HuH-7.5 (cell line): Measurements from ENCODE around the gene LRP2.
"Not testable (repeated sequence)": the region's sequence is repeated elsewhere in the genome, so short reads cannot be mapped to it uniquely, and the experiment has no call there.

Experiments
- DNase-seq: peaks from one replicate; pipeline ENCODE4 v3.0.0; 2011; ENCODE audit warnings: low spot score

Gene LRP2

DNA sequence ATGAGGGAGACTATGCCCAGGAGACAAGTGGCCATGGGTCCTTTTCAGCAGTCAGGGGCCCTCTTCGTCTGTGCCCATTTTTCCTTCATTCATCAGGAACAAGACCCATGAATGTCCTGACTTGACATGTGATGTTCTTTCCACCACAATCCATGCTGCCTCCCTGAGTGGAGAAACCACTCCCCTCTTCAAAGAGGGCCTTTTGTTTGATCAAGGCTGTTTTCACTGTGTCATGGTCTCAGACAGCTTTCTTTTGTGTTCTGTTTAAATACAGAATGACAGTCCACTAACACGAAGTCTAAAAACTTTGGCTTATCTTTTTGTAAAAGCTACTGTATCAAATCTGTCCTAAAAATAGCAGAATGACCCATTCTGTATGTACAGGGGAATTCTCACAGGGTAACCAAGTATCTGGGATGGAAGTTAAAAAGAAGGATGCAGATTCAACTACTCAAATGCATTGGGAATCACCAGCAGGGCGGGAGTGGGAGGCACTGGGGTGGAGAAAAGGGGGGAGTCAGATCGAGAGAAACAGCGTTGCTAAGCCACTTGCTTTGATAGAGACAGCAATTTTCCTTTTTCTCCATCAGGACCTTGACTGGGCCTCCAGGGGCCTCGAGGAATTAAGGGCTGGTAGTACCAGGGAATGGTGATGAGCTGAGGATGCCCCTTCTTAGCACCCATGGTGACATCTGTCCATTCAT, 13.9 kb downstream of the LRP2 start:
- DNase-seq = no peak

DNA sequence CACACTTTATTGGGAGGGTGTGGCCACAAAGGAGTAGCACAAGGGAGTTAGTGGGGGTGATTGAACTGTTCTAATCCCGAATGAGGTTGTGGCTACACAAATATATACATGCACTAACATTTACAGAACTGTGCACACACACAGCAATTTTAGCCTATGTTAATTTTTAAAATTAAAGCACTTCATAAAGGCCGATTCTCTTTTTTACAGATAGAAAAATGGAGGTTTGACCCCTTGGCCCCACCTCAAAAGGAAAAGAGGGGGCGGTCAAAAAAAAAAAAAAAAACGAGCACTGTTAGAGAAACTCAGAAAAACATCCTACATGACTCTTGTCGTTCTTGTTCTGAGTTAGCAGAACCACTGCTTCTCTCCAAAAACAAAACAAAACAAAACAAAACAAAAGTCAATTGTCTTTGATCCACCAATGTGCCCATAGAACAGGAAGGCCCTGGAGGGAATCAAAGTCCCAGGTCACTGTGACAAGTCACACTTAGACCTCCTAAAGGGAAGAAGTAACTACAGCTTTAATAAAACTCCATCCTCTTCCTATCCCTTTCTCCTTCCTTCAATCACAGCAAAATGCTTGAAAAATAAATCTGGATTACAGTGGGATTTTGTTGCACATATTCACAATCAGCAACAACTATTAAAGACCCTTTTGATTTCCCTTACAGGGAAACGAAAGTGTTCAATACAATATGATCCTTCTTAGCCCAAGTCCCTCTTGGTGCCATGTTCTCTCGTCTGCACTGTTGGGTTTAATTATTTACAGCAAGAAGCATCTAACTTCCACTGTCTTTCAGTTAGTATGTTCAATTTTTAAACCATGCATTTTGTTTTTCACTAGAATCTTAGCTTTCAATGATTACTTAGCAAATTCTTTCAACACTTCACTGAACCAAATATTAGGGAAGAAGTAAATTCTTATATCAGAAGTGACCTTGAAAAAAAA, 16.6 kb downstream of the LRP2 start:
- DNase-seq = no peak

GRCh38 chr2:169344736-169345485, 17.4 kb downstream of the LRP2 start:
- DNase-seq = no peak

DNA sequence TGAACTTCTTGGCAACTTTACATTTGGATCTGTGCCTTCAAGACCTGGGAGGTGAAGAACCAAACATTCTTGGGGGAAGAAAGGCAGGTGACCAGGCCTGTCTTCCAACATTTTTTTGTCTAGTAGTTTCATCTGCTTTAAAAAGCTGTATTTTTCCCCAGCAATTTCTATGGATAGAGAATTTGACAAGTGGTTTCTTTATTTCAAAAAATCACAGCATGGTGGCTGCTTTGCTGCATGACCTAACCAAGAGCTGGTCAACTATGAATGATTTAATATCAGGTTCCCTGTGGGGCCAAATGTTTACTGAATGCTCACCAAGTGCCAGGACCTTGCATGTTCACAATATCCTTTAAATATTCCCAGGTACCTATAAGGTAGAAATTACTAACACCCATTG, 19.1 kb downstream of the LRP2 start:
- no peak for DNase-seq

DNA sequence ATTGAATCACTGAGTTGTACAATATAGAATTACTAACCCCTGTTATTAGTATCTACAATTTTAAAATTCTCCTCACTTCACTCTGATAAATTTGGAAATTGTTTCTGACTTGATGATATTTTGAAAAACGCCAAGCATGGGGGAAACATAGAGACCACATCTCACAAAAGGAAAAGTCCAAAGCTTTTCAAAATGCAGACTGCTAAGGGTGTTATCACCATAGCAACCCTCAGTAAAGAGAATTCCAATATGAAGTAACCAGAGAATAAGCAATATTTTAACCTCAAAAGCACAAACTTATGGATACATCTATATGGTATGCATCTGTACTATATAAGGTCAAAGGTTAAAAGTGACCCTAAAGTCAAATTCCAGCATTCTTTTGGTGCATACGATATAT, 22.7 kb downstream of the LRP2 start:
- DNase-seq = no peak

DNA sequence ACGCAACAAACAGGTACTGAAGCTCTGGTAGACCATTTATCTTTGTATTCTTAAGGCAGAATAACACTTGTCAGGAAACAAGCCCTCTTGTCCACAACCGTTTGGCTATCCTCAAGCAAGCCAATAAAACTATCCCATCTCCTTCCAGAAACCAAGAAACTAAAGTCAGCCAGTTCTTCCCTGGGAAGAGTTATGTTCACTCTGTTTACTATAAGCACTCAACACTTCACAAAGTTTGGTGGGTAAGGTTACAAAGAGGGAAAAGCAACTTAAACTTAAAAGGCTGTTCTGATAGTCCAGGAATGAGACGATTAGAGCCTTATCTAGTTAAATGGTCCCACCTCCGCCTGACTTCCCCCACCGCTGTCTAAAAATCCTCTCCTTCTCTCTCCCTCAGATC, 25.6 kb downstream of the LRP2 start:
- no peak for DNase-seq

- DNase-seq = no peak
Measured at GRCh38 chr2:169330555-169331198, 31.7 kb downstream of the LRP2 start.

GRCh38 chr2:169329688-169330554, 32.4 kb downstream of the LRP2 start:
- no peak for DNase-seq

DNA sequence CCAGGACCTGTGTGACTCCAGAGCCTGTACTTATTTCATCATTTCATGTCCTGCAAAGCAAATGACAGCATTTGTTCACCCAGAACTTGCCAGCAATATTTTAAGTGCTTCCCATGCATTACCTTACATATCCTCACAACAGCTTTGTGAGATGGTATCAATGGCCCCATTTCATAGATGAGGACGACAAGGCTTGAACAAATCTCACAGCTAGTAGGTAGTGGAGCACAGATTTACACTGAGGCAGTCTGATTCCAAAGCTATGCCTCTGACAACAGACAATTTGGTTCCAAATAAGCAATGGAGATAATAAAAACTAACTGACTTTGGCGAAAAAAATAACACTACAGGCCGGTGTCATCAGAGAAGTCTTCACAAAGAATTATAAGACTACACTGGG, 33.5 kb downstream of the LRP2 start:
- DNase-seq = no peak

- DNase-seq = not testable (repeated sequence)
Measured at GRCh38 chr2:169327837-169328236, 34.5 kb downstream of the LRP2 start.

GRCh38 chr2:169325886-169326285, 36.4 kb downstream of the LRP2 start:
- not testable (repeated sequence) for DNase-seq

GRCh38 chr2:169324581-169325260, 37.6 kb downstream of the LRP2 start:
- no peak for DNase-seq

GRCh38 chr2:169323841-169324240, 38.5 kb downstream of the LRP2 start:
- DNase-seq = no peak

DNA sequence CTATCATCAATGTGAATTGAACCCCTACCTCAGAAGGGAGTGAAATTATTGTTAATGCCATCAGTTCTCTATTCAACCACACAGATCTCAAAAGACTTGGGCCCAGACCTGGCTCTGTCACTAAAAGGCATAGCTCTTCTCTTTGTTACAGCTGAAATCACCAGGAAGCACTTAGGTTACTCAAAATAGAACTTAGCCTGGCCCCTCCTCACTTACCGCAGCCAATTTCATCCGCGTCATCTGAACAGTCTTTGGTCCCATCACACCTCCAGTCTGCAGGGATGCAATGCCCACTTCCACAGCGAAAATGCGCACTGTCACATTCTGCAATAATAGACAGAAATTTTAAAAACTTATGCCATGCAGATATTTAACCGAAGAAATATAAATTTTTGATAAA, 41.8 kb downstream of the LRP2 start:
- DNase-seq = no peak

- DNase-seq = no peak
Measured at GRCh38 chr2:169315357-169315756, 47.0 kb downstream of the LRP2 start.

DNA sequence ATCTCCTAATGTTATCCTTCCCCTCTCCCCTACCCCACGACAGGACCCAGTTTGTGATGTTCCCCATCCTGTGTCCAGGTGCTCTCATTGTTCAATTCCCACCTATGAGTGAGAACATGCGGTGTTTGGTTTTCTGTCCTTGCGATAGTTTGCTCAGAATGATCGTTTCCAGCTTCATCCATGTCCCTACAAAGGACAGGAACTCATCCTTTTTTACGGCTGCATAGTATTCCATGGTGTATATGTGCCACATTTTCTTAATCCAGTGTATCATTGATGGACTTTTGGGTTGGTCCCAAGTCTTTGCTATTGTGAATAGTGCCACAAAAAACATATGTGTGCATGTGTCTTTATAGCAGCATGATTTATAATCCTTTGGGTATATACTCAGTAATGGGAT, 54.0 kb downstream of the LRP2 start:
- not testable (repeated sequence) for DNase-seq

DNA sequence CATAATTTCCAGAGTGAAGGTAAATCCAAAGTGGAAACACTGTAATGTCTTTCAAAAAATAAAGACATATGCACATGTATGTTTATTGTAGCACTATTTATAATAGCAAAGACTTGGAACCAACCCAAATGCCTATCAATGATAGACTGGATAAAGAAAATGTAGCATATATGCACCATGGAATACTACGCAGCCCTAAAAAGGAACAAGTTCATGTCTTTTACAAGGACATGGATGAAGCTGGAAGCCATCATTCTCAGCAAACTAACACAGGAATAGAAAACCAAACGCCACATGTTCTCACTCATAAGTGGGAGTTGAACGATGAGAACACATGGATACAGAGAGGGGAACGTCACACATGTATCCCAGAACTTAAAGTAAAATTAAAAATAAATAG, 57.6 kb downstream of the LRP2 start:
- DNase-seq = not testable (repeated sequence)

DNA sequence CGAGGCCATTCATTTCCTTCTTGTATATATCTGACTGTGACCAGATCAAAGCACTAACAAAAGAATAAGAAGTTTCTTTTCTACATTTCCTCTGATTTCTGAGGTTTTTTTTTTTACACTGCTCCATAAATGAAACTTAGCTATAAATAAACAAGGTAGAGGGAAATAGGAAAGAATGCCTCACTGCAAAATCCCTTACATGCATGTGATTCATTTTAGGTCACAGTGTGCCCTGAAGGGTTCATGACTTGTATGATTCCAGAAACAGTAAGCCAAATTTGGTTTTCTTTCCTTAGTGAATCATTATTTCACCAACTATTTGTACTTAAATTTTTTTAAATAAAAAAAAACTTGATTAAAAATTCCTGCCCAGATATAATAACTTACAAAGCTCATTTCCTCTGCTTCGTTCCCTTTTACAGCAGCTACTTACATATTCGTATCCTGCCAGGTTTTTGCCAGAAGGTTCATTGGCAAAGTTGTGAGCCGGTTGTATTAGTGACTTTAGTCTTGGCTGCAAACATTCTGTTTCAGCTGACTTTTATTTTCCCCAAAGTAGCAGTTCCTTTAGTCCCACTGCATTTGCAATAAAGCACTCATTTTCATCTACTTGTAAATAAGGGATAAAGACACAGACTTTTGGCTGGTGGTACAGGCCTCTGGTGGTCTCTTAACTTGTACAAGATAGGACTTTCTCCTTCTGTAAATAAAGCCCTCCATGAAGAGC, 58.6 kb downstream of the LRP2 start:
- DNase-seq = no peak

DNA sequence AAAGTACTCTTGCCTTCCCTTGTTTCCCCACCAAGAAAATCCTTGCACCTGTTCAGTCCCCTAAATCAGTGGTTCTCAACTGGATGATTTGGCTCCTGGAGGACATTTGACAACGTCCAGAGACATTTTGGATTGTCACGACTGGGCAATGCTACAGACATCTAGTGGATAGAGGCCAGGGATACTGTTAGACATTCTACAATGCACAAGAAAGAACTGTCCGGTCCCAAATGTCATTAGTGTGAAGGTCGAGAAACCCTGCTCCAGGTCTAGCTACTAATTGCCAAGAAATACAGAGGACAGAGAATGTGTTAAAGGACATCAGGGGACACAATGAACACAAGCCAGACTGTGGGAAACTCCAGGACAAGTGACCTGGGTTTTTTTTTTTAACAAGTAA, 60.0 kb downstream of the LRP2 start:
- DNase-seq = no peak
